ENCODE results near the gene MAPRE2.
"Not testable (repeated sequence)": the region's sequence is repeated elsewhere in the genome, so short reads cannot be mapped to it uniquely, and the experiment has no call there.

MAPRE2 gene

GRCh38 chr18:35087726-35088125, 46.5 kb downstream of the MAPRE2 start:
- FAIRE-seq, result no peak

DNA sequence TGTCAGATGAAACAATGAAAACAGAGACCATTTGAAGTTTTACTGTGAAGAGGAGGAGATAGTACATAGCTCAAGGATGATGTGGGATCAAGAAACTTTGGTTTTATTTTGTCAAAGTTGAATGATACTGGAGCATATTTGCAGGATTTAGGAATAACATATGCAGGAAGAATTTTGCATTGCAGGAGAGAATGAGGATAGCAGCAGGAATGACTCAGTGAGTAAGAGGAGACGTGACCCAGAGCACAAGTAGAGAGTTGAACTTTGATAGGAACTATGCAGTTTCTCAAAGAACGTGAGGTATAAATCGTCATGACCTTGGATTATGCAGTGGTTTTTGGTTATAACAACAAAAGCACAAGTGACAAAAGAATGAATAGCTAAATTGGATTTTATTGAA, 47.7 kb downstream of the MAPRE2 start:
- no peak for DNase-seq (ENCODE audit: insufficient read length, low spot score)
- FAIRE-seq, result no peak

More at GRCh38 chr18:35087726-35088125, 46.5 kb downstream of the MAPRE2 start:
- no peak for DNase-seq (ENCODE audit: insufficient read length, low spot score)

DNA sequence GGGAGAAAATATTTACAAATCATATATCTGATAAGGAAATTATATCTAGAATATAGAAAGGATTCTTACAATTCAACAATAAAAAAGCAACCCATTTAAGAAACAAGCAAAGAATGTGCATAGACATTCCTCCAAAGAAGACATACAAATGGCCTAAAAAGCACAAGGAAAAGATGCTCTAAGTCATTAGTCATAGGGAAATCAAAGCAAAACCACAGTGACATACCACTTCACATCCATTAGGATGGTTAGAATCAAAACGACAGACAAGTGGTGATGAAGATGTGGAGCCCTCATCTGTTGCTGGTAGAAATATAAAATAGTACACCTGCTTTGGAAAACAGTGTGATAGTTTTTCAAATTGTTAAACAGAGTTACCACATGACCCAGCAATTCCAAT, 48.2 kb downstream of the MAPRE2 start:
- DNase-seq (ENCODE audit: insufficient read length, low spot score) (no peak), FAIRE-seq (no peak)

DNA sequence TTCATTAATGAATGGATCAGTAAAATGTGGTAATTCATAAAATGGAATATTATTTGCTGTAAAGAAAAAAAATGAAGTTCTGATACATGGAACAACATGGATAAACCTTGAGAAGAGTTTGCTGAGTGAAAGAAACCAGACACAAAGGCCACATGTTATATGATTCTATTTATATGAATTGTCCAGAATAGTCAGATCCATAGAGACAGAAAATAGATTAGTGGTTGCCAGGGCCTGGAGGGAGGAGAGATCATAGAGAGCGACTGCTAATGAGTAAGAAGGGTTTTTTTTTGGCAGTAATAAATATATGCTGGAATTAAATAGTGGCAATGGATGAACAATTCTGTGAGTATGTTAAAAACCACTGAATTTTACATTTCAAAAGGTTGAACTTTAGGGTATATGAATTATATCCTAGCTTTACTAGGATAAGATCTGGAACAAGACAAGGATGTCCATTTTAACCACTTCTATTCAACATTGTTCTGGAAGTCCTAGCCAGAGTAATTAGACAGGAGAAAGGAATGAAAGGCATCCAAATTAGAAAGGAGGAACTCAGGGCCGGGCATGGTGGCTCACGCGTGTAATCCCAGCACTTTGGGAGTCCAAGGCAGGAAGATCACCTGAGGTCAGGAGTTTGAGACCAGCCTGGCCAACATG, 48.8 kb downstream of the MAPRE2 start:
- FAIRE-seq, result no peak
- DNase-seq (ENCODE audit: insufficient read length, low spot score), result no peak

DNA sequence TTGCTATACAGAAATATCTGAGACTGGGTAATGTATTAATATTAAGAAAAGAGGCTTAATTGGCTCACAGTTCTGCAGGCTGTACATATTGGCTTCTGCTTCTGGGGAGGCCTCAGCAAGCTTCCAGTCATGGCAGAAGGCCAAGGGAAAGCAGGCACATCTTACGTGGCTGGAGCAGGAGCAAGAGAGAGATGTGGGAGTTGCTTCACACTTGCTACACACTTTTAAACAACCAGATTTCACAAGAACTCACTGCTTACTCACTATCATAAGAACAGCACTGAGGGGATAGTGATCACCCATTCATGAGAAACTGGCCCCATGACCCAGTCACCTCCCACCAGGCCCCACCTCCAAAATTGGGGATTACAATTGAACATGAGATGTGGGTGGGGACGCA, 50.6 kb downstream of the MAPRE2 start:
- FAIRE-seq, result no peak
- DNase-seq (ENCODE audit: insufficient read length, low spot score), result no peak

DNA sequence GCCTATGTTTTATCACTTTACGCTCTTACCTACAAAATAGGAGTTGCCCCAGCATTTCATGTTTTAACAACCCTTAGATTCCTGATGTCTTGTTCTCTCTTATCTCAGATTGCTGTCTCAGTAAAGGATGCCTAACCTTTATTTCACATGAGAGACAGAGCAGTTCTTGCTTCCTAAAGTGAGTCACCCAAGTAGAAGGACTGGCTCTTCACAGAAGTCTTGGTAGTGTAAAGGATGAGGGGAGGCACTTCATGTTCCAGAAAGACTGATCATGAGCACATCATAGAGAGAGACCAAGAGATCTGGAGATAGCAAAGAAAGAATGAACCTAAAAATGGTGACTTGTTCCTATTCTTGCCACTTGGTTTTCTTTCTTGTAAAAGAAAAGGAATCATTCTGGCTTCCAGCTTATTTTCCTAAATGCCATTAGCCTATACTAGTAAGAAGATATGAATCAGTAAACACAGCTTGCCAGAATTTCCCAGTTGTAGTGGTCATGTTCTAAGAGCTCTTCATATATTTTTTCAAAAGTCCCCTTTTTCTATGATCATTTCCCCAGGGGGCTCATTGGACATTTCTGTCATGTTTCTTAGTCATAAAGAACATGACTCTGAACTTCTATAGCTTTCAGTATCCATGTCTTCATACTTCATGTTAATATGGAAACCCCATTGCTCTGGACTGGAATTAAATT, 54.9 kb downstream of the MAPRE2 start:
- FAIRE-seq, result no peak

DNA sequence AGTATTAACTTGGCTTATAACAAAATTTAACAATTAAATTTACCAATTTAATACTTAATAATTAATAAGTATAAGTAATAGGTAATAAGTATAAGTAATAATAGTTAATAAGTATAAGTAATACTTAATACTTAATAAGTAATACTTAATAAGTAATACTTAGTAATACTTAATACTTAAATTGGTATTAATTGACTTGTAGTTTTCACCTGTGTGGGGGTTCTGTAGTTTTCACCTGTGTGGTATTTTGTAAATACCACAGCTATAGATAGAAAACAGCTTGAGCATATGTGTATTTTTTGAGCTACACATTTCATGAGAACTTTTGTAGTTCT, 55.4 kb downstream of the MAPRE2 start:
- DNase-seq (ENCODE audit: insufficient read length, low spot score) (no peak), FAIRE-seq (no peak)

More for the DNA sequence above, 54.9 kb downstream of the MAPRE2 start:
- DNase-seq (ENCODE audit: insufficient read length, low spot score), result no peak

GRCh38 chr18:35097195-35097594, 56.0 kb downstream of the MAPRE2 start:
- no peak for DNase-seq (ENCODE audit: insufficient read length, low spot score)
- no peak for FAIRE-seq

DNA sequence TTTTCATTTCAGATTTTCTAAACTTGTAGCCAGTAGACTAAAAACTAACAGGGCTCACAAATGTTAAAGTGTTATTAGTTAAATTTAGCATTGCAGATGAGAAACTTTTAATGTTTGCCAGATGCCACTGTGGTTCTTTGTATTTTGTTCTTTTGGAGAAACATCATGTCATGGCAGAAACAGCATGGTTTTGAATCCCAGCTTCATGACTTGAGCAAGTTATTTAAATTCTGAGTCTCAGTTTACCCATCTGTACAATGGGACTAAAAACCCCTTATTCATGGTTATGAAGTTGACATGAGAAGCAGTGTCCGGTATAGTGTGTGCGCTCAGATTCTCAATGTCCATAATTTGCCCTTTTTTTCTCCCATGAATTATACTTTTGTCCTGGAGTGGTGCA, 56.5 kb downstream of the MAPRE2 start:
- DNase-seq (ENCODE audit: insufficient read length, low spot score) (no peak), FAIRE-seq (no peak)

- no peak for FAIRE-seq
- DNase-seq (ENCODE audit: insufficient read length, low spot score), result no peak
Measured at GRCh38 chr18:35099911-35100310, 58.7 kb downstream of the MAPRE2 start.

DNA sequence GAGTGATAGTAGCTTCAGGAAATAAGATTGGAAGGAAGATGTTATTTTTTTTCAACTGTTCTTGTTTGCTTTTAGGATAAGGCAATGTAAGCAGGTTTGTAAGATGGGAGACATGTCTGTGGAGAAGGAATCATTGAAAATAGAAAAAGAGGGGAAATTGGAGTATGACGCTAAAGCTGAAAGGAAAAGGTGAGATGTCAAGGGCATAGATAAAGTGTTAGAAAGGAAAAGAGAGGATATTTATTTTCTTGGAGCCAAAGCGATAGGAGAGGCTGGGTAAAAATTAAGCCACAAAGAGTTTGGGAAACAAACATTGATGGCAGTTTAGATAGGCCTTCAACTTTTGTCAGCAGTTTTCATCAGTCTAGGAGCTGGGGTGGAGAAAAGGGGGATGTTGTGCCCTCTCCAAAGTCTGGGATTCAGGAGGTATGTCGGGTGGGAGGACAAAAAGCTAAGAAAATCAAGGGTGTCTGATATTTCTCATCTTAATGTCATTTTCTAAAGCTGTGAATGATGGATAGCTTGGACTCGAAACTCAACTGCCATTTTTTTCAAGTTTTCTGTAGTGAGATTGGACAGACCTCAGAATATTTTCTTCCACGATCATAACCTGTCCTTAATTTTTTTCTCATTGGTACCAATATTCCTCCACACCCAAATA, 63.3 kb downstream of the MAPRE2 start:
- DNase-seq (ENCODE audit: insufficient read length, low spot score) (no peak), FAIRE-seq (no peak)

- no peak for DNase-seq (ENCODE audit: insufficient read length, low spot score)
Measured at GRCh38 chr18:35106013-35106844, 65.0 kb downstream of the MAPRE2 start.

DNA sequence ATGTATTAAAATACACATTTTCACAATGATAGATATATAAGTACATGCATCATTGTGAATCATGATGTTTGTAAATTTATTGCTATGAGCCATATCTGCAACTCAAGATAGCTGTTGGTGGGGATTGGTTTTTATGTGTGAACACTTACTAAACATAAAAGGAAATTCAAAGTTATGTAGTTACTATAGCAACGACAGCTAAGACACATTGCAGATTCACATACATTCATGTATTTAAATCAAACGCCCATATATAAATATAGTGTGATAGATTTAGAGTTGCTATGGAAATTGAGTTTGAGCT, 65.6 kb downstream of the MAPRE2 start:
- DNase-seq (ENCODE audit: insufficient read length, low spot score) (no peak), FAIRE-seq (no peak)

More at GRCh38 chr18:35106013-35106844, 65.0 kb downstream of the MAPRE2 start:
- no peak for FAIRE-seq

GRCh38 chr18:35107216-35107615, 66.0 kb downstream of the MAPRE2 start:
- FAIRE-seq (no peak), DNase-seq (ENCODE audit: insufficient read length, low spot score) (no peak)

GRCh38 chr18:35108088-35108487, 66.9 kb downstream of the MAPRE2 start:
- not testable (repeated sequence) for FAIRE-seq; DNase-seq (ENCODE audit: insufficient read length, low spot score)

GRCh38 chr18:35110059-35110458, 68.8 kb downstream of the MAPRE2 start:
- DNase-seq (ENCODE audit: insufficient read length, low spot score) (no peak), FAIRE-seq (no peak)

DNA sequence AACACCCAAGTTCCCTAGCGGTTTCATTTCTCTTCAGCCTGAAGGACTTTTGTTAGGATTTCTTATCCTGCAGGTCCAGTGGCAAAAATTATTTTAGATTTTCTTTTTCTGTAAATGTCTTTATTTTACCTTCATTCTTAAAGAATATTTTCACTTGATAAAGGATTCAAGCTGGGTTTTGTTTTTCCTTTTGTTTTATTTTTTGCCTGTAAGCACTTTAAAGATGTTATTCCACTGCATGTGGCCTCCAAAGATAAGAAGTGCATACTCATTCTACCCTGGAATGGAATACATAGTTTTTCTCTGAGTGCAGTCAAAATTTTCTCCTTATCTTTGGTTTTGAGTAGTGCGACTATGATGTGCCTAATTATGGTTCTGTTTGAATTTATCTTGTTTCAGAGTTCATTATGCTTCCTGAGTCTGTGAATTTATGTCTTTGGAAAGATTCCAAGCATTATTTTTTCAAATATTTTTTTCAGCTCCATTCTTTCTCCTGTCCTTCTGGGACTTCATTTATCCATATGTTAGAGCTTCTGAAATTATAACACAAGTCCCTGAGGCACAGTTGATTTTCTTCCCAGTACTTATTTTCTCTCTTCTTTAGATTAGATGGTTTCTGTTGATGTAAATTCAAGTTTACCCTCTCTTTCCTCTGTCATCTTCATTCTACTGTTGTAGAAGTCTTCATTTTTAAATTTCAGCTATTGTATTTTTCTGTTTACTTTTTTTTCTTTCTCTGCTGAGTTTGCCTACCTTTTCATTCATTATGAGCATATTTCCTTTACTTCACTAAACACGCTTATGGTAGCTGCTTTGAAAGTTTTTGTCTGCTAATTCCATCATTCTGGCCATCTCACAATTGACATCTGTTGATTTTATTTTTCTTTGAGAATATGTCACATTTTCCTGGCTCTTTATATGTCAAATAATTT, 69.6 kb downstream of the MAPRE2 start:
- DNase-seq (ENCODE audit: insufficient read length, low spot score), result no peak
- no peak for FAIRE-seq

- no peak for FAIRE-seq
- no peak for DNase-seq (ENCODE audit: insufficient read length, low spot score)
Measured at GRCh38 chr18:35112696-35113095, 71.5 kb downstream of the MAPRE2 start.

- FAIRE-seq, result no peak
- no peak for DNase-seq (ENCODE audit: insufficient read length, low spot score)
Measured at GRCh38 chr18:35114305-35114704, 73.1 kb downstream of the MAPRE2 start.

- DNase-seq (ENCODE audit: insufficient read length, low spot score), result no peak
- no peak for FAIRE-seq
Measured at GRCh38 chr18:35116784-35117318, 75.6 kb downstream of the MAPRE2 start.

Measured in HTR-8/SVneo (cell line).